HT-29 (cell line): ENCODE data around the gene YPEL2. TPM values are rescaled to one million over a fixed set of nuclear protein-coding genes. Genes with fewer than 3 reads are reported as not detected.
A peak's percentile ranks its signal among the peaks of the same experiment; 100 is the strongest.

Experiments used
- DNase-seq: peaks from one replicate; pipeline ENCODE4 v3.0.0-alpha.2; 2015; ENCODE audit warnings: low spot score
- total RNA-seq: library from RNA; depleted of rRNA; stranded (reverse); fragments of >200 nt; shearing (Covaris generic); gene quantifications from 2 replicates; pipeline ENCODE4 v1.2.3, GENCODE V29; 2014

YPEL2 gene
- total RNA-seq, 1 experiment from 2014 or later: 13.4 TPM

- DNase-seq: no peak
Measured at GRCh38 chr17:59356543-59357218, 25.2 kb downstream of the YPEL2 start.

GRCh38 chr17:59357219-59357697, 25.8 kb downstream of the YPEL2 start:
- no peak for DNase-seq

- DNase-seq: no peak
Measured at GRCh38 chr17:59357929-59358328, 26.5 kb downstream of the YPEL2 start.

- DNase-seq: no peak
Measured at GRCh38 chr17:59361386-59361785, 29.9 kb downstream of the YPEL2 start.

- no peak for DNase-seq
Measured at GRCh38 chr17:59361916-59362810, 30.7 kb downstream of the YPEL2 start.

- no peak for DNase-seq
Measured at GRCh38 chr17:59362811-59363205, 31.4 kb downstream of the YPEL2 start.

GRCh38 chr17:59365383-59365981, 34.0 kb downstream of the YPEL2 start:
- no peak for DNase-seq

GRCh38 chr17:59366040-59366757, 34.7 kb downstream of the YPEL2 start:
- DNase-seq: no peak

- peak; percentile 72 for DNase-seq
Measured at GRCh38 chr17:59366773-59367656, 35.6 kb downstream of the YPEL2 start.

- no peak for DNase-seq
Measured at GRCh38 chr17:59367657-59368045, 36.2 kb downstream of the YPEL2 start.

- no peak for DNase-seq
Measured at GRCh38 chr17:59368218-59368857, 36.9 kb downstream of the YPEL2 start.

DNA sequence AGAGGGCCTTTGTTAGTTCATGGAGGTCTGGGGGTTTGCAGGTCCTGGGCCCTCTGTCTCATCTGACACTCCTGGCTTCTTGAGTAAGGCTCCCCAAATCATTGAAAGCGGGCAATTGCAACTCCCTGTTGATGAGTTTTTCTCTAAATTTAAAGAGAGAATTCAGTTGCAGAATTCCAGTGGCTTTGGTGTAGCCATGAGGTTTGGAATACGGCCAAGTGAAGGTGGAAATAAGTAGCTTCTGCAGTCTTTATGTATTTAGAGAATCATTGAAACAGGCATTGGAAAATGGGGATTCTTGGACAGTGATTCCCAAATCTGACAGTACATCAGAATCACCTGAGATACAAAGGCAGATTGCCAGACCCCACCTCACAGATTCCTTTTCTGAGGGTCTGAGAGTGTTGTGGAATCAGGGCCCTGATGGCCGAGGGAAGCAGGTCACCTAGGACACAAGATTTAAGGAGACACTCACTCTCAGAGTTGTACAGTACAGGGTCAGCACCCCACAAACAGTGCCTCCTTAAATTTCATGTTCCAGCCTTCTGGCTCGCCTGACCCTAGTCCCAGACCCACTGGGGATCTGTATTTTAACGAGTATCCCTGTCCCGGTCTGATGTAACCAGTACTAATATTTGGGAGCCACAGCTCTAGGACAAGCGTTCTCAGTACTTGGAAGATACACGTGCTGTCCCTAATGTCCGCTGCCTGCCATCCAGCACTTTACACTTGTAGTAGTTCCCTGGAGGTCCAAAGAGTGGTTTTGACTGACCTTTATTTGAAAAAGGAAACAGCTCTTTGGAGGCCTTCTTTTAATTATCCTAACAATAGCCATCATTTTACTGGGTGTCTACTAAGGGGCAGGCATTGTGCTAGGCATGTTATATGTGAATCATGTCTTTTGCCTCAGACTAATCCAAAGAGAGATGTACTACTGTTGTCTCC, 37.8 kb downstream of the YPEL2 start:
- no peak for DNase-seq

DNA sequence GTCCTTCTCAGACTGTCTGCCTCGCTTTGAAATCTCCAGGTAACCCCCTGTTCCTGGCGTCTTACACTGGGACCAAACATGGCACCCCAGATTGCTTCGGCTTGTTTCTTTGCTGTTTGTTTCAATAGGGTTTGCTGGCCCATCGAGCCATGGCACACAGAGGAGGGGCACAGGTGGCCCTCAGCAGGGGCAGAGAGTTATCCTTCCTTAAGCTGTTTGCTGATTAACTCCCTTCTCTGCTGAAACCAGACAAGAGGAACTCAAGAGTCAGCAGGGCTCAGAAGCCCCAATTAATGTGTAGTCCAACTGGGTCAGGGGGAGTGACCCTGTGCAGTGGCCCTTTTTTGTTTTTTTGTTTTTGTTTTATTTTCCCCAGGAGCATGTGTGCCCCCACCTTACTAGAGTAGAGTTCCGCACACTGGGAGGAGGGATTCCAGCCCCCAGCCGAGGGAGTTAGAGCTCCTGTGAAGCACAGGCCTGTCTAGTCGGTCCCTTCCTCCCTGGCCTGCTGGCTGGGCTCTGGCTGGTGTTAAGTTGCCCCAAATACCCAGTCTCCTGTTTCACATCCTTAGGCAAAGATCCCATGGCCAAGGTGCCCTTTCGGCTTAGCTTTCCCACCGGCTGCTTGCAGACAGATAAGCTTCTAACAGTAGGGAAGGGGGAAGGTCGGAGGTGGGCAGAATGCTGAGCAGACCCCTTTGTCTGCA, 39.3 kb downstream of the YPEL2 start:
- DNase-seq: no peak

GRCh38 chr17:59371416-59372100, 40.1 kb downstream of the YPEL2 start:
- DNase-seq: no peak

DNA sequence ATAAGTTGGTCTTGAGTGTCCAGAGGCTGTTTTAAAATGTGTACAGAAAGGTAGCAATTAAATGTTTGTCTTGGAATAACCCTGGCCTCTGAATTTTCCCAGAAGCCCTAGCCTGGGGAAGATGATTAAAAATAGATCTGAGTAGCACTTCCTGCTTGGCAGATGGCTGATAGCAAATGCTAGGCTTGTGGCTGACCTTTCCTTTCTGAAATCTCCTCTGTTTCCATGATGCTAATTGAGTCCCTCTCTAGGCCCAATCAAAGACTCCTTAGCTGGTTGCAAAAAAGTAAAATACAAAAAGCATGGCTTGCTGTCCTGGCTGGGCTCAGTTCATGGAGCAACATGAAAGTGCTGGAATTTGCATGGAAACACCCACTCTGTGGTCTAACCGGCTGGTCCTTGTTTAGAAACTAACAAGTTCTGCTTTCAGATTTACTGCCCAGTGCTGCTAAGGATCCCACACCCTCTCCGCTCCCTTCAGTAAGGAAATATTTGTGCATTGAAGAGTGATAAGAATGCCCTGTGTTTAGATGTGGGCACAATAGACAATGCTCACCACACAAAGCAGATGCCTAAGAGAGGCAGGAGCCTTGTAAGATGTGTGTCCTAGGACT, 40.8 kb downstream of the YPEL2 start:
- no peak for DNase-seq

- no peak for DNase-seq
Measured at GRCh38 chr17:59373882-59374495, 42.5 kb downstream of the YPEL2 start.

DNA sequence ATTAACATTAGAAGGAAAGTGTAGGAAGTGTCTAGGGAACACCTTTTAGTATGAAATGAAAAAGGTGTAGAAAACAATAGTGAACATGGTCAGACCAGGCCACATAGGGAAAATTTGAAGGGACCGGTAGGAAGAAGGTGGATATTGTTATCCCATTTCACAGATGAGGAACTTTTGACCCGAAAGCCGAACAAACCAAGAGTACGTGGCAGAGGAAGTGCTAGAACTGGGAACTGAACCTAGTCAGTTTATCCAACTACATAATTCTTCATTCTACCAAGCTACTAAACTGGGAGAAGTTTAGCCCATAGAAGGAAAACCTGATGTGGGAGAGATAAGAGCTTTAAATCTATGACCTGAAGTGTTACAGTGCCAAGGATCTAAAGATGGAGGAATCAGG, 43.2 kb downstream of the YPEL2 start:
- DNase-seq: no peak
